Activated naive CD8-positive, alpha-beta T cell treated with anti-CD3 and anti-CD28 coated beads, Interleukin-2, amount 10 ng/mL, durations not matched to agents 7 days and 5 days (primary cell): ENCODE measurements around the gene ITGB6. TPM values are rescaled to one million over a fixed set of nuclear protein-coding genes. Genes with fewer than 3 reads are reported as not detected.
"Not testable (repeated sequence)": the region's sequence is repeated elsewhere in the genome, so short reads cannot be mapped to it uniquely, and the experiment has no call there.

Source experiments
- ATAC-seq: fragments of 150-1000 bp; cut with Tn5 transposase; one replicate; pipeline ENCODE4 v1.10.0; 2021; ENCODE audit warnings: low read depth, moderate library complexity
- POLR2A ChIA-PET: fragments of 350-600 bp; sonication (Branson Sonifier 250); formaldehyde crosslinking; loops from one replicate; lab custom pipeline; 2021; ENCODE audit warnings: antibody characterized with exemption; lab: Charles Lee
- DNase-seq: peaks from one replicate; pipeline ENCODE4 v3.0.0; 2021
- H3K27ac Mint-ChIP-seq: one replicate; pipeline ENCODE4 v1.8.0; 2022; ENCODE audit warnings: mild to moderate bottlenecking, mixed read lengths
- H3K27me3 Mint-ChIP-seq: one replicate; pipeline ENCODE4 v1.8.0; 2022; ENCODE audit warnings: mild to moderate bottlenecking, moderate library complexity, mixed read lengths
- H3K36me3 Mint-ChIP-seq: one replicate; pipeline ENCODE4 v1.8.0; 2021; ENCODE audit warnings: mild to moderate bottlenecking, mixed read lengths
- H3K4me1 Mint-ChIP-seq: one replicate; pipeline ENCODE4 v1.8.0; 2021; ENCODE audit warnings: mixed read lengths
- H3K4me3 Mint-ChIP-seq: one replicate; pipeline ENCODE4 v1.8.0; 2022; ENCODE audit warnings: mild to moderate bottlenecking, moderate library complexity, mixed read lengths
- H3K9me3 Mint-ChIP-seq: one replicate; pipeline ENCODE4 v1.8.0; 2021; ENCODE audit warnings: mixed read lengths
- total RNA-seq, 2 experiments: library from RNA; stranded (reverse); gene quantifications; one replicate each; pipeline ENCODE4 v1.2.3, GENCODE V29; 2021

Gene ITGB6
- total RNA-seq, 2 experiments from 2014 or later, result not detected

DNA sequence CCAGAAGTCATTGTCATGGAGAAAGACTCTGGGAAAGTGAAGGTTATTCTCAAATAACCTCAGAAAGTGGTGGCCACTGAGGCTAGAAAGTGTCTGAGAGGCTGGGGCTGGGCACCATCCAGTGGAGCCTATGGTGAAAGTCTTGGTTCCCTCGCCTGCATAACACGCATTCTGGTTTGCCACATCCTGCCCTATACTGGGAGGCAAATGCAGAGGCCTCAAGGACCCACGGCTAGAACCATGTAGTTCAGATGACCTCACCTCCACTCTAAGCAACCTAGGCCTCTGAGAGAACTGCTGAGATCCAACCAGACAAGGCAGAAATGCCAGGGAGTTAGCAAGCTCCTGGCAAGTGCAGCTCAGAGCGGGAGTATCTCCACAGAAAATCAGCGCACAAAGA, 5.1 kb downstream of the ITGB6 start:
- DNase-seq (peak; percentile 50), ATAC-seq (peak; percentile 100)
- H3K9me3 Mint-ChIP-seq, result no peaks in the 10 kb centered on the region
- H3K4me3 Mint-ChIP-seq, result no peak overlapping the region
- H3K27me3 Mint-ChIP-seq, result peaks cover 13% of the 10 kb centered on the region
- POLR2A ChIA-PET, result no interaction called here
- H3K27ac Mint-ChIP-seq, result no peak overlapping the region
- H3K4me1 Mint-ChIP-seq, result peaks cover 17% of the 10 kb centered on the region
- H3K36me3 Mint-ChIP-seq, result no peaks in the 10 kb centered on the region

DNA sequence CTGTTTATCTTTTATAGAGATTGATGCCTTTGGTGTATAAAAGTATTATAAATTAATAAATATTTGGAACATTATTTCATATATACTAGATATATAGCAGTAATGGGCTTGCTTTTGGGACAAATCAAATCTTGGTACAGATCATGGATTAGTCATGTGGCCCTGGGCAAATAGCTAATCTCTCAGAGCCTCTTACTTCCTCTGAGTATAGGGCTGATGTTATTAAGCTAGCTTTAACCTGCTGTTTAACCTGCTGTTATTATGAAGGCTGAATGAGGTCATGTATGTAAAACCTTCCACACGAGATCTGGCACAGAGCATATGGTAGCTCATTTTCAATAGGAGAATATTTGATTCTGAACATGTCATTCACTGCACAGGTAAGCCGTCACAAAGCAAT, 5.7 kb downstream of the ITGB6 start:
- Mint-ChIP-seq H3K27me3 (peaks cover 9% of the 10 kb centered on the region), H3K36me3 (no peaks in the 10 kb centered on the region), H3K9me3 (no peaks in the 10 kb centered on the region), H3K4me3 (no peak overlapping the region), H3K4me1 (peaks cover 17% of the 10 kb centered on the region), H3K27ac (no peak overlapping the region)
- DNase-seq, result no peak
- no peak for ATAC-seq
- POLR2A ChIA-PET, result no interaction called here

DNA sequence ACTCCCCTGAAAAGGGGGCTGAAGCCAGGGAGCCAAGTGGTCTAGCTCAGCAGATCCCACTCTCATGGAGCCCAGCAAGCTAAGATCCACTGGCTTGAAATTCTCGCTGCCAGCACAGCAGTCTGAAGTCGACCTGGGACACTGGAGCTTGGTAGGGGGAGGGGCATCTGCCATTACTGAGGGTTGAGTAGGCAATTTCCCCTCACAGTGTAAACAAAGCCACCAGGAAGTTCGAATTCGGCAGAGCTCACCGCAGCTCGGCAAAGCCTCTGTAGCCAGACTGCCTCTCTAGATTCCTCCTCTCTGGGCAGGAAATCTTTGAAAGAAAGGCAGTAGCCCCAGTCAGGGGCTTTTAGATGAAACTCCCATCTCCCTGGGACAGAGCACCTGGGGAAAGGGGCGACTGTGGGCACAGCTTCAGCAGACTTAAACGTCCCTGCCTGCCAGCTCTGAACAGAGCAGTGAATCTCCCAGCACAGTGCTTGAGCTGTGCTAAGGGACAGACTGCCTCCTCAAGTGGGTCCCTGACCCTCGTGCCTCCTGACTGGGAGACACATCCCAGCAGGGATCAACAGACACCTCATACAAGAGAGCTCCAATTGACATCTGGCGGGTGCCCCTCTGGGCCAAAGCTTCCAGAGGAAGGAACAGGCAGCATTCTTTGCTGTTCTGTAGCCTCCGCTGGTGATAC, 18.8 kb downstream of the ITGB6 start:
- POLR2A ChIA-PET, H3K4me1 Mint-ChIP-seq, H3K36me3 Mint-ChIP-seq, H3K27me3 Mint-ChIP-seq: not testable (repeated sequence)
- peak overlapping the region; percentile 56 for H3K27ac Mint-ChIP-seq
- ATAC-seq (peak; percentile 45), DNase-seq (peak; percentile 43)
- H3K9me3 Mint-ChIP-seq, result peaks cover 13% of the 10 kb centered on the region
- peak overlapping the region; percentile 40 for H3K4me3 Mint-ChIP-seq

DNA sequence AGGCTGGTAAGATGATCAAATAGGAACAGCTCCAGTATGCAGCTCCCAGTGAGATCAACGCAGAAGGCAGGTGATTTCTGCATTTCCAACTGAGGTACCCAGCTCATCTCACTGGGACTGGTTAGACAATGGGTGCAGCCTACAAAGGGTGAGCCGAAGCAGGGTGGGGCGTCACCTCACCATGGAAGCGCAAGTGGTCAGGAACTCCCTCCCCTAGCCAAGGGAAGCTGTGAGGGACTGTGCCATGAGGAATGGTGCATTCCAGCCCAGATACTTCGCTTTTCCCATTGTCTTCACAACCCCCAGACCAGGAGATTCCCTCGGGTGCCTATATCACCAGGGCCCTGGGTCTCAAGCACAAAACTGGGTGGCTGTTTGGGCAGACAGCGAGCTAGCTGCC, 19.4 kb downstream of the ITGB6 start:
- ATAC-seq, H3K9me3 Mint-ChIP-seq, H3K27ac Mint-ChIP-seq, H3K4me1 Mint-ChIP-seq, H3K36me3 Mint-ChIP-seq, H3K27me3 Mint-ChIP-seq, H3K4me3 Mint-ChIP-seq, DNase-seq: not testable (repeated sequence)
- POLR2A ChIA-PET, result interaction anchor here (0.7 kb wide), 1 partner anchor 11 kb away, joined by 4 read pairs; no protein-coding TSS in a partner anchor

DNA sequence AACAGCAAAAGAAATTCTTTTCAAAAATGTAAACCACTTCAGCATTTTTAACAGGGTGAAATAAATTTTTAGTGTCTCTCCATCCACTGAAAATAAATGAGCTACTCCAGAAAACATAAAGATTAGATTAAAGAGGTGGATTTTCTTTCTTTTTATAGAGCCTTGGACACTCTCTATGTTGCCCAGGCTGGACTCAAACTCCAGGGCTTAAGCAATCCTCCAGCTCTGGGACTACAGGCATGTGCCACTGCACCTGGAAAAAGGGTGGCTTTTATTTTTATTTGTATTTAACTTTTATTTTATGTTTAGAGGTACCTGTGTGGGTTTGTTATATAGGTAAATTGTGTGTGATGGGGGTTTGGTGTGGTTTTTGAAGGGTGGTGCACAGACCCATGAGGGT, 19.9 kb downstream of the ITGB6 start:
- no peak for DNase-seq
- no peak for ATAC-seq
- Mint-ChIP-seq H3K9me3 (peaks cover 4% of the 10 kb centered on the region), H3K27ac (no peak overlapping the region), H3K4me1 (peaks cover 8% of the 10 kb centered on the region), H3K4me3 (no peak overlapping the region), H3K27me3 (peaks cover 5% of the 10 kb centered on the region), H3K36me3 (no peaks in the 10 kb centered on the region)
- POLR2A ChIA-PET, result interaction anchor here (0.7 kb wide), 1 partner anchor 11 kb away, joined by 4 read pairs; no protein-coding TSS in a partner anchor

DNA sequence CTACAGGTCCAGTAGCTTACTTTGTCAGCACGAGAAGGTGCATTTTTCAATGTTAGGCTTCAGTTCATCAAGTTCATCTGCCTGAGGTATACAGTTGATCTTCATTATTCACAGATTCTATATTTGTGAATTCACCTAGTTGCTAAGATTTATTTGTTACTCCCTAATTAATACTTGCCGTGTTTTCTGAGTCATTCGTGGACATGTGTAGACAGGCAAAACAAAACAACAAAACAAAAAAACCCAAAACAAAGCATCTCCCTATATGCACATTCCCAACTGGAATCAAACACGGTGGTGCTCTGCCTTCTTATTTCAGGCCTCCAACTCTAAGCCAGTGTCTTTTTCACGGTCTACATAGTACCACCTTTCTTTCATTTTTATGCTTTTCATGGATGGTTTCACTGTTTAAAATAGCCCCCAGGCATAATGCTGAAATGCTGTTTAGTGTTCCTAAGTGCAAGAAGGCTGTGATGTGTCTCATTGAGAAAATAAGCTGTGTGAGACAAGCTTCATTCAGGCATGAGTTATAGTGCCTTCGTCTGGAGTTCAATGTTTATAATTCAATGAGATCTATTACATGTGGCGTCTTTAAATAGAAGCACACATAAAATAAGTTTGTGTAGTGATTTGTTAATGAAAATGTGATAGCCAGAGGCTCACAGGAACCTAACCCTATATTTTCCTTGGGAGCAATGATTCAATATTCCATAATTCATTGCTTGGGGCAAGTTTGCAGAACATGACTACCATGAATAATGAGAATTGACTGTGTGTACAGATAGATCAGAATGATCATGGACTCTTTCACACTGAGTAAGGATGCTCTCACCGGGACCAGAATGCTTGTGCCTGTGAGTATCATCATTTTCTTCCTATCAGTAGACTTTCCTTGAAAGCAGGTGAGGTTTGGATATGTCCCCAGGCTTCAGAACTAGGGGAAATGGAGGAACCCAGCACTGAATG, 24.6 kb downstream of the ITGB6 start:
- Mint-ChIP-seq H3K9me3 (no peaks in the 10 kb centered on the region), H3K27ac (no peak overlapping the region), H3K36me3 (no peaks in the 10 kb centered on the region), H3K27me3 (no peaks in the 10 kb centered on the region), H3K4me1 (no peaks in the 10 kb centered on the region), H3K4me3 (no peak overlapping the region)
- no peak for ATAC-seq
- POLR2A ChIA-PET, result no interaction called here
- no peak for DNase-seq

DNA sequence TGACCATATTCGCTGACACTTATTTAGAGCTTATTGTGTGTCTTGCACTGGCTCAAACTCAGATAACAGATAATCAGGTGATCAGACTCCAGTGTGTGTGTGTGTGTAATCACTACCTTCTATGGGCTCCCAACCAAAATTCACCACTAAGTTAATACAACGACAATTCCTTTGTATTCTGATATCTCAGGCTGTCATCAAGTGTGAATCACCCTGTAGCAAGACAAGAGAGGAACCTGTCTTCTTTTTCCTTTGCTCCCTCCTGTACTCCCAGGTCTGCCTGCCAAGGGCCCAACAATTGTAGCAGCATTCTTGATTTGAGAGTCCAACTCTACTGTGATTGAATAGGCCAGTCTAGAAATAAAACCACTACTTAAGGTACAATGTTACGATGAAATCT, 25.8 kb downstream of the ITGB6 start:
- no peaks in the 10 kb centered on the region for H3K9me3 Mint-ChIP-seq
- H3K27ac Mint-ChIP-seq, result no peak overlapping the region
- H3K4me3 Mint-ChIP-seq, result no peak overlapping the region
- POLR2A ChIA-PET, result no interaction called here
- no peaks in the 10 kb centered on the region for H3K4me1 Mint-ChIP-seq
- no peak for ATAC-seq
- no peaks in the 10 kb centered on the region for H3K36me3 Mint-ChIP-seq
- no peaks in the 10 kb centered on the region for H3K27me3 Mint-ChIP-seq
- no peak for DNase-seq

DNA sequence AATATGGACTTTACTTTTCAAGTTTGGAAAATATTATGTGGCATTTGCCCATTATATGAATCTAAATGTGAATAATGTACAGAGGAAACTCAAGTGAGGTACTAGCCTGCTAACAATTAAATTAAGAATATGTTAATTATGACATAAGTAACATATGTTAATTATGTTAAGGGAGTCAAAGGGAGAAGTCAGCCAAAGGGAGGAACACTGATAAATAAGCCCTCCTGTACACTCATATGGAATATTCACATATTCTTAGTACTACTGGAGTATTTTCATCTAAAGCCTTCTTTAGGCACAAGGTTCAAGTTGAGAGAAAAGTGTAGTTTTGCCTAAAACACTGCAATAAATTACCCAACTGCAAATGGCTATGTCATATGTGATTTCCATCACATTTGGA, 30.1 kb downstream of the ITGB6 start:
- H3K27ac Mint-ChIP-seq, result no peak overlapping the region
- no peaks in the 10 kb centered on the region for H3K4me1 Mint-ChIP-seq
- no peaks in the 10 kb centered on the region for H3K36me3 Mint-ChIP-seq
- H3K27me3 Mint-ChIP-seq, result peaks cover 2% of the 10 kb centered on the region
- no peak for DNase-seq
- POLR2A ChIA-PET, result no interaction called here
- H3K4me3 Mint-ChIP-seq, result no peak overlapping the region
- no peaks in the 10 kb centered on the region for H3K9me3 Mint-ChIP-seq
- ATAC-seq, result no peak

DNA sequence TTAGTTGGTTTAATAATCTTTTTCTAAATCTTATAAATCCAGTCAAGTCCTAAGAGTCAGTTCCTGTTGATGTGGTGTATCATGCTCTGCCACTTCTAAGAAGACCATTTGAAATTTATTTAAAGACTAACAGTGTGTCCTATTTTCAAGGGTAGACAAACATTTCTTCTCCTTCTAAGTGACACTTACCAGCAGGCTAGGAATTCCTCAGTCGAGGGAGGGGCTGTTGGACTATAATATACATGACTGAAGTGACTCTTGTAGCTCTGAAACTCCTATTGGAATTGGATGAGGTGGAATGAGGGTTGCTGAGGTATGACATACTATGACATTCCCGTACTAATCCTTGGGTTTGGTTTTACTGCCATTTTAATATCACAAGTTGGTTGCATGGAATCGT, 30.6 kb downstream of the ITGB6 start:
- peaks cover 2% of the 10 kb centered on the region for H3K27me3 Mint-ChIP-seq
- H3K9me3 Mint-ChIP-seq, result no peaks in the 10 kb centered on the region
- no peak overlapping the region for H3K4me3 Mint-ChIP-seq
- H3K27ac Mint-ChIP-seq, result no peak overlapping the region
- DNase-seq (no peak), ATAC-seq (no peak)
- no peaks in the 10 kb centered on the region for H3K4me1 Mint-ChIP-seq
- POLR2A ChIA-PET, result interaction anchor here (0.6 kb wide), 1 partner anchor 11 kb away, joined by 4 read pairs; no protein-coding TSS in a partner anchor
- no peaks in the 10 kb centered on the region for H3K36me3 Mint-ChIP-seq

DNA sequence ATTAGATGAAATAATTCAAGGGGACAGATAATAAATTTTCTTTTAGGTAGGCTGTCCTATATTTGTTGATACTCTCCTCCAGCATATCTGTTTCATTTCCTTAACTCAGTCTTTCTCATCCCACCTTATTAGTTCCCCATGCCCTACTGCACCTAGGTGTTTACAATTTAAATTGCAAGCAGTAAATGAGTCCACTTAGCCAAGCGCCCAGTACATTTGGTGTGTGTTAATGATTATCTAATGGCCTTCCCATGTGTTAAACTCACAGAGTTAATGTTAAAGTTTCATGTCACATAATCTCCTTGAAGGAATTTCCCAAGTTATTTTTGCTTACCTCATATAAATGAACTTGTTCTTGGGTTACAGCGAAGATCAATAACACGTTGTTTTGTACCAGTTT, 31.2 kb downstream of the ITGB6 start:
- Mint-ChIP-seq H3K4me3 (no peak overlapping the region), H3K4me1 (no peaks in the 10 kb centered on the region), H3K27me3 (peaks cover 2% of the 10 kb centered on the region), H3K9me3 (no peaks in the 10 kb centered on the region), H3K36me3 (no peaks in the 10 kb centered on the region), H3K27ac (no peak overlapping the region)
- DNase-seq, result no peak
- POLR2A ChIA-PET, result interaction anchor here (0.6 kb wide), 1 partner anchor 11 kb away, joined by 4 read pairs; no protein-coding TSS in a partner anchor
- ATAC-seq, result no peak

DNA sequence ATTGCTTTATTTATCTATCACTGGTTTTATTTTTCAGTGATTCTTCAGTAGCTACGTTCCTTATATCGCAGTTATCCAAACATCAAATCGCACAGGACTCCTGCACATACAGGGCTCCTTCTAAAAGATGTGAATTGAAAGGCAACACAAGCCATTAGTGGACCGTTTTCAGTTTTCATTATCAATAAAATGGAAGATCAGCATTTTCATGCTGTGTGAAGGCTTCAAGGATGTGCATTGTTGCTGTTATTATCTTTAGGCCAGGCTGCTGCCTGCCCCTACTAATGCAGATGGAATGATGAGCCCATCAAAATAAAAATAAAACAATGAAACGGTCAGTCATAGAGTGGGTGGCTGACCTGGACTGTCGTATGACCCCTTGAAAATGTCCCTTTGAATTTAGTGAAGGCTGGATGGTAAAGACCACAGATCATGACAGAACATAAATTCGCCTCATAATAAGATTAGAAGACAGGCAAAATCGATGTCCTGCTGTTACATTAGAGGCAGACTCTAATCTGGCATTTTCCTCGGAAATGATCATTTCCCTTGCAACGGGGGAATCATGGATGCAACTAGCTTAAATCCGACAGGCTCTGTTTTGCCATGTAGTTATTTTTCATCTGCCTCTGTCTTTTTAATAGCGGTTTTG, 32.9 kb downstream of the ITGB6 start:
- Mint-ChIP-seq H3K4me1 (no peaks in the 10 kb centered on the region), H3K4me3 (no peak overlapping the region), H3K36me3 (no peaks in the 10 kb centered on the region), H3K9me3 (no peaks in the 10 kb centered on the region), H3K27me3 (peaks cover 2% of the 10 kb centered on the region), H3K27ac (no peak overlapping the region)
- POLR2A ChIA-PET, result no interaction called here
- DNase-seq (no peak), ATAC-seq (no peak)

DNA sequence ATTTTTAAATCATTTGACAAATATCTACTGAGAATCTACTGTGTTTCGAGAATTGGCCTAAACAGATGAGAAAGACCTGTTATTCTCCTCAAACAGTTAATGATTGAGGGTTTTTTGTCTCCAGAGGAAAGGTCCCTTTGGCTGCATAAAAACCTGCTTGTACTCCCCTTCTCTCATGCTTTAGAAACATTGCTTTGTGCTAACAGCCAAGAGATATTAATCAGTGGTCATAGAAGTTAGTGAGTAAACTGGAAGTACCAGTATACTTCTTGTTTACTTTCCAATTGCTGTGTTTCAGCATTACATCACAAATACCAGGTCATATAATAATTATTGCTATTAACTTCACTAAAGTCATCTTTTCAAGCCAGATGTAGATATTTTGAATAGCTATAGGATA, 34.1 kb downstream of the ITGB6 start:
- Mint-ChIP-seq H3K4me1 (no peaks in the 10 kb centered on the region), H3K36me3 (no peaks in the 10 kb centered on the region), H3K9me3 (no peaks in the 10 kb centered on the region), H3K27ac (no peak overlapping the region), H3K27me3 (peaks cover 2% of the 10 kb centered on the region), H3K4me3 (no peak overlapping the region)
- ATAC-seq (no peak), DNase-seq (no peak)
- POLR2A ChIA-PET, result no interaction called here

DNA sequence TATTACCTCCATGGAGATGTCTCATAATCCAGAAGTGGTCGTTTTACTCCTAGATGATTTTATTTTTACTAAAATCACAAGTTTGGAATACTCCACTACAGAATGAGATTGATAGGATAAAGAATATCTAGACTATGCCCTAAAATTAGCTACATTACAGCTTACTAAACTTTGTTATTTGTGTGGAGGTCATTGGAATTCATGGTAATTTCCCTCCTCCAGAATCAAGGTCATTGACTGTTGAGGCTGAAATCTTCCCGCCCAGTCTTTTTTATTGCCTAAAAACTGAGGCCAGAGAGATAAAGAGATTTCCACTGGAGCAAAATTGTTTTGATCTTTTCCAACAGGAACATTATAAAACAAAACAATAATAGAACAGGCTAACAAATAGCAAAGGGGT, 35.0 kb downstream of the ITGB6 start:
- DNase-seq (no peak), ATAC-seq (no peak)
- H3K9me3 Mint-ChIP-seq, result no peaks in the 10 kb centered on the region
- H3K27me3 Mint-ChIP-seq, result peaks cover 2% of the 10 kb centered on the region
- H3K4me1 Mint-ChIP-seq, result no peaks in the 10 kb centered on the region
- POLR2A ChIA-PET, result no interaction called here
- no peaks in the 10 kb centered on the region for H3K36me3 Mint-ChIP-seq
- H3K27ac Mint-ChIP-seq, result no peak overlapping the region
- H3K4me3 Mint-ChIP-seq, result no peak overlapping the region
